HFF-Myc (cell line): Measurements from ENCODE around the gene RAB24.
"Not testable (repeated sequence)": the region's sequence is repeated elsewhere in the genome, so short reads cannot be mapped to it uniquely, and the experiment has no call there.

Source experiments
- DNase-seq: peaks from one replicate; pipeline ENCODE4 v3.0.0-alpha.2; 2011; ENCODE audit warnings: low read depth; ENCODE audit errors: extremely low read depth
- H3K4me3 ChIP-seq: replicated peaks from 2 replicates; pipeline ENCODE4 v1.5.1; 2011; ENCODE audit warnings: low read depth, mild to moderate bottlenecking, control low read depth, low read length
- TF ChIP-seq, protein P1 (sequence below): IDR thresholded peaks from 2 replicates; pipeline ENCODE4 v1.5.1; 2012; ENCODE audit warnings: mild to moderate bottlenecking, low read depth, low read length, control low read depth; ENCODE audit errors: missing control alignments

RAB24 gene

DNA sequence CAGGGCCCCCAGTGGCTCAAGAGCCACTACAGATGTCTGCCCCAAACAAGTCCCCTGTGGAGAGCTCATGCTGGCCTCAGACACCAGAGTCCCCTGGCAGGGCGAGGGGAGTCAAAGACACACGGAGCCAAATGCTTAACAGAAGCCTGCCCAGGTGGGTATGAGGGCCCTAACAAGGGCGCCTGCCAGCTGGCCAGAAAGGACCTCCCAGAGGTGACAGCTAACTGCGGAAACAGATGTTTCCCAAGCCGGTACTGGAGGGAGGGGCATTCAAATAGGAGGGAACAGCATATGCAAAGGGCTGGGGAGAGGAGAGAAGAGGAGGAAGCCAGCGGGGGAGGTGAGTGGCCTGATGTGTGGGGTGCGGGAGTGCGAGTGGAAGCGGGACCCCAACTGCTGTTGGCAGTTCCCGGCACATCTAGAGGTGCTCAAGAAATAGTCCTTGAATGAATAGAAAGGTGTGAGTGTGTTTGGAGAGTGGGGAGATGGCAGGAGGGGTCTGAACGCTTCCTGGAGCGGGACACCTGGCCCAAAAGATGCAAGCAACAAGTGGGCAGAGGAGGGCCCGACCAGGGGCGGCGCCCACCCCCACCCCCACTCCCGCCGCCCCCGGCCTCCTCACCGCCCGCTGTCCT is 7.4 kb upstream of the RAB24 start:
- DNase-seq = no peak
- H3K4me3 ChIP-seq = peak overlapping the region; percentile 65
- TF ChIP-seq, protein P1, sequence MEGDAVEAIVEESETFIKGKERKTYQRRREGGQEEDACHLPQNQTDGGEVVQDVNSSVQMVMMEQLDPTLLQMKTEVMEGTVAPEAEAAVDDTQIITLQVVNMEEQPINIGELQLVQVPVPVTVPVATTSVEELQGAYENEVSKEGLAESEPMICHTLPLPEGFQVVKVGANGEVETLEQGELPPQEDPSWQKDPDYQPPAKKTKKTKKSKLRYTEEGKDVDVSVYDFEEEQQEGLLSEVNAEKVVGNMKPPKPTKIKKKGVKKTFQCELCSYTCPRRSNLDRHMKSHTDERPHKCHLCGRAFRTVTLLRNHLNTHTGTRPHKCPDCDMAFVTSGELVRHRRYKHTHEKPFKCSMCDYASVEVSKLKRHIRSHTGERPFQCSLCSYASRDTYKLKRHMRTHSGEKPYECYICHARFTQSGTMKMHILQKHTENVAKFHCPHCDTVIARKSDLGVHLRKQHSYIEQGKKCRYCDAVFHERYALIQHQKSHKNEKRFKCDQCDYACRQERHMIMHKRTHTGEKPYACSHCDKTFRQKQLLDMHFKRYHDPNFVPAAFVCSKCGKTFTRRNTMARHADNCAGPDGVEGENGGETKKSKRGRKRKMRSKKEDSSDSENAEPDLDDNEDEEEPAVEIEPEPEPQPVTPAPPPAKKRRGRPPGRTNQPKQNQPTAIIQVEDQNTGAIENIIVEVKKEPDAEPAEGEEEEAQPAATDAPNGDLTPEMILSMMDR = no peak

DNA sequence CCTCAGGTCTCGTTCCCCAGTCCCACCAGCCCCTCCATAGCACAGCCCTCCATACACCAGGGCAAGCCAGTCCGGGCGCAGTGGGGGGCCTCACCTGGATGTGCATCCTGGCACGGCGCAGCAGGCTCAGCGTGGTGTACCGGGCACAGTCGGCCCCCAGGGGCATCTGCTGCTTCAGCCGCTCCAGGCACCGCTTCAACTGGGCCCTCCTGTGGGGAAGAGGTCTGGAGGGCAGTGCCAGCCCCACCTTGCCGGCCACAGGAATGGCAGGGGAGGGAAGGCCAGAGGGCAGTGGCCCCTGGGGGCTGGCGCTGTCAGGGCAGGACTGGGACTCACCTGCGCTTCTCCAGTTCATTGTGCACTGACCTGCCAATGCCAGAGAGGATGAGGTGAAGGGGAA is 6.8 kb upstream of the RAB24 start:
- no peak for DNase-seq
- TF ChIP-seq, protein P1 = no peak
- H3K4me3 ChIP-seq = peak overlapping the region; percentile 65

DNA sequence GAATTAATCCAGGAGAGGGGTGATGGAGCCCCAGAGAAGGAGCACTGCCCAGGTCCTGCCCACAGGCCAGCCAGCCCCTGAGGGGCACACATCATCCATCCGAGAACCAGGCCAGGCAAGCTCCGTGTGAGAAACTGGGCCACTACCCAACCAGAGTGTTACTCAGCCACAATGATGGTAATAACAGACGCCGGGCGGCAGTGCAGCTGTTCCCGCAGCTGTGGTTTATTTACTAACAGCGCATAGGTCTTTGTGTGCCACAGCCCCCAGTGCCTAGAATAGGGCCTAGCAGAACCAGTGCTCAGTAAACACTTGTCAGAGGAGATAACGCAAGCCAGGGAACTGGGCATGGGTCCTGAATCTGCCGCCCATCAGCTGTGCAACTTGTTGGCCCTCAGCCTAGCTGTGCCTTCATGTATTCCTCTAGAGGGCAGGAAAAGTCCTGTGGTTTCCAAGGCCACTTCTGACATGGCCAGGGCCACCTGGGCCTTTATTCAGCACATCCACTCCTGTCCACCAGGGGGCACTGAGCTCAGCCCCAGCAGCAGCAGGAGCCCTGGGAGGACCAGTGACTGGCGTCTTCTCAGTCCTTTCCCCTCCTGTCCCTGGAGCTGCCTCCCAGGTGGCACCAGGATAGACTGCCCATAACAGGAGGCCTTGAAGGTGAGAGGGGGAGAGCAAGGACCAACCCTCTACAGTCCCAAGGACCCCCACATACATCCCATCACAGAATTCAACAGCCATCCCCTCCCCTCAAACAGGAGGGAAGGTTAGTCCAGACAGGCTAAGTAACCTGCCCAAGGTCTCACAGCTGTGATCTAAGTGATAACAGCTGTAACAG is 6.1 kb upstream of the RAB24 start:
- H3K4me3 ChIP-seq = no peak overlapping the region
- TF ChIP-seq, protein P1 = peak; percentile 93
- peak; percentile 45 for DNase-seq

DNA sequence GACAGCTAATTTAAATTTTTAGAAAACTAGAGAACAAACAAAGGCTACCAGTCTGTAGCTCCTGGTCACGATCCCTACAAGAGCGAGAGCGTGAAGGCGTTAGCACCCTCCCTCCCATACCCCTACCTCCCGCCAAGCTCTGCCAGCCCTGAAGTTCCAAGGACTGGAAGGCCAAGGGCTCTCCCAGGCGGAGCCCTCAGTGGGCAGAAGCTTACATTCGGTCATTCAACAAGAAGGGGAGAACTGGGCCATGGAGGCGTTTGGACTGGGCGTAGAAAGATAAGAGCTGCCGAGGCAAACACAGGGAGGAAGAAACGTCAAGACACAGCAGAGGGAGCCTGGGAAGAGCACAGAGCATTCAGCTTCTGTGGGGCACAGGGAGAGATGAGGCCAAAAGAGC is 5.2 kb upstream of the RAB24 start:
- no peak overlapping the region for H3K4me3 ChIP-seq
- no peak for DNase-seq
- TF ChIP-seq, protein P1 = no peak

DNA sequence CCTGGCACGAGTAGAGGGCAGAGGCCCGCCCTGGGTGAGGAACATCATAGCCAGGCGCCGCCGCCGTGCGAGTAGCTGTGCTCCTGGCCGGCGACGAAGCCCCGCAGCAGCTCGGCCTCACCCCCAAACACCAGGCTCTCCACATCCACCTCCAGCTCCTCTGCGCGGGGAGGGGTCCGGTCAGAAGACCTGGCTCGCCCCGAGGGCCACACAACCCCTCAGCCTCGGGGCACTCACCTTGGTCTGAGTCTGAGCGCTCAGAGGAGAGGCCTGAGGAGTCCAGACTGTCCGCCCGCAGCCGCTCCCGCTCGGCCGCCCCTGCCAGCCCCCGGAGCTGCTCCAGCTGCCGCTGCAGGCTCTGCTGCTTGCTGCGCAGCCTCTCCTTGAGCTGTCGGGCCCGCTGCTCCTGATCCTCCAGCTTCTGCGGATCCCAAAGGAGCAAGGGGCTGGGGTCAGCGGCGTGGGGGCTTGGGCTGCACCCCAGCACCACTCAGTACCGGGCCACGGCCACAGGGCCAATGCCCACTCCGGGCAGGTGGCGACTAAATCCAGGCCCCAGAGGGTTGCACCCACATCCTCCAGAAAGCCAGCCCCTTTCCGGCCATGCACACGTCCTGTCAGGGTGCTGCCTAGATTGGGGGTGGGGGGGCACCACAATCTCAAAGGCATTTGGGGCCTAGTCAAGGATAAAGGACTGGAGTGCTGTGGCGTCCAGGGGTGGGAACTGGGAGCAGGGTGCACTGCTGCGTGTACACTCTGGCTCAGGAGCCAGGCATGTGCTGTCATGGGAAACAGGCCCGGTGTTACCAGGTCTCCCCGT is 4.2 kb upstream of the RAB24 start:
- DNase-seq = no peak
- TF ChIP-seq, protein P1 = no peak

DNA sequence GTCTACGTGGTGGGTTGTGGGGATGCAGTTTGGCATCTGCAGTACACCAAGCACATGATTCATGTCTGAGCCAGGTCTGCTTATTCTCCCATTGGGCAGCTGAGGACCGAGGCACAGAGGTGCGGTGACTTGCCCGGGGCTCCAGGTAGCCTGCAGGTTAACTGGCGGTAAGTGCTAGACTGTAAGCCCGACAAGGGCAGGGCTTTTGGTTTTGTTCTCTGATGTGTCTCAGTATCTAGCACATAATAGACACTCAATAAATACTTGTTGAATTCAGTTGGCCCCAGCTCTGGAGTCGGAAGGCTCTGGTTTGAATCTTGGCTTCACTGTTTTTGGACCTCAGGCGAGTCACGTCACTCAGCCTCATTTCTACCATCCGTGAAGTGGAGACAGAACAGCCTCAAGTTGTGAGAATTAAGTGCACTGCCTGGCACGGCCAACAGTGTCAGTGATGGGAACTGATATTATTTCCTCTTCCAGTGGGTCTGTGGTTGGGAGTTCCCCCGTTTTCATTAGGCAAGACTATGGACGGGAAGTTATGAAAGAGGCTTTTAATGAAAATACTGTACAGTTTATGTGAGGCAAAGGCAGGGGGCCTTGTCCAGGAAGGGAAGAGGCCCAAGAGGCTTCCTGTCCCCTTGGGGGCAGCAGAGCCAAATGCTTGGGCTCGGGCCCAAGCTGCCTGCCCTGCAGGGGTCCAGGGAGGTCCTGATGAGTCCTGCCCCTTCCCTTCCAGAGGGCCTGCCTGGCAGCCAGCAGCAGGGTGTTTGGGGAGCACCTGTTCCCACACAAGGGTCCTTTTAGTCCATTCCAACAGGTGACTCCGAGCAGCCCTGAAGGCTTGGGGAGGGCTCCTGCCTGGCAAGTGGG is 3.4 kb upstream of the RAB24 start:
- TF ChIP-seq, protein P1 = no peak
- no peak for DNase-seq
- no peak overlapping the region for H3K4me3 ChIP-seq

More for the DNA sequence above, 4.2 kb upstream of the RAB24 start:
- no peak overlapping the region for H3K4me3 ChIP-seq

DNA sequence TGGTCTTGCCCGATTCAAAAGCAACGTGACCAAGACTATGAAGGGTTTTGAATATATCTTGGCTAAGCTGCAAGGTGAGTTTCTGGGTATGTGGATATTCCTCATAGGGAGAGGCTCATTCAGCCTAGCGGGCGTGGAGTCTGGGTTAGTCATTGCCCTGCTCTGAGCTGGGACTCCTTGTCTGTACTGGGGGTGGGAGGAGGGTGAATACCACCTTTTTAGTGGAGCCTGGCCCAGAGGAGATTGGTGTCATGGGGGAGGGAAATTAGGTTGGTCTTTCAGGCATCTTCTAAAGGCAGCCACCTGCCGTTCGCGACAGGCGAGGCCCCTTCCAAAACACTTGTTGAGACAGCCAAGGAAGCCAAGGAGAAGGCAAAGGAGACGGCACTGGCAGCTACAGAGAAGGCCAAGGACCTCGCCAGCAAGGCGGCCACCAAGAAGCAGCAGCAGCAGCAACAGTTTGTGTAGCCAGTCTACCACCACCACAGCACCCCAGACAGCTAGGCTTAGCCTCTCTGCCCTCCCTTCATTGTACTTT is 2.7 kb upstream of the RAB24 start:
- DNase-seq, H3K4me3 ChIP-seq: not testable (repeated sequence)
